Measurements from ENCODE around the gene MOSPD2. TPM values are rescaled to one million over a fixed set of nuclear protein-coding genes. Genes with fewer than 3 reads are reported as not detected.

MOSPD2 gene
- total RNA-seq, 1 donor from 2014 or later: 18.8 TPM

- no peaks in the 10 kb centered on the region for H3K27me3 Mint-ChIP-seq (ENCODE audit: unreplicated experiment)
- TF ChIP-seq CTCF (IDR thresholded peaks at IDR 0.05): no peak
- H3K4me3 Mint-ChIP-seq (ENCODE audit: unreplicated experiment): no peak overlapping the region
- H3K36me3 Mint-ChIP-seq (ENCODE audit: unreplicated experiment): no peaks in the 10 kb centered on the region
- H3K27ac Mint-ChIP-seq (ENCODE audit: unreplicated experiment): no peak overlapping the region
- H3K9me3 Mint-ChIP-seq (ENCODE audit: unreplicated experiment): peaks cover 10% of the 10 kb centered on the region
- no peak for DNase-seq (ENCODE audit: extremely low spot score, unreplicated experiment)
- peaks cover 19% of the 10 kb centered on the region for H3K4me1 Mint-ChIP-seq (ENCODE audit: unreplicated experiment)
Measured at GRCh38 chrX:14926471-14926870, 53.2 kb downstream of the MOSPD2 start.

GRCh38 chrX:14927401-14927800 is 54.2 kb downstream of the MOSPD2 start:
- peak overlapping the region; percentile 20 for H3K27ac Mint-ChIP-seq (ENCODE audit: unreplicated experiment)
- TF ChIP-seq CTCF (IDR thresholded peaks at IDR 0.05): no peak

GRCh38 chrX:14930663-14931062 is 57.4 kb downstream of the MOSPD2 start:
- no peaks in the 10 kb centered on the region for H3K36me3 Mint-ChIP-seq (ENCODE audit: unreplicated experiment)
- DNase-seq (ENCODE audit: extremely low spot score, unreplicated experiment): no peak
- TF ChIP-seq CTCF (IDR thresholded peaks at IDR 0.05): no peak
- no peaks in the 10 kb centered on the region for H3K27me3 Mint-ChIP-seq (ENCODE audit: unreplicated experiment)
- no peak overlapping the region for H3K4me3 Mint-ChIP-seq (ENCODE audit: unreplicated experiment)
- peaks cover 17% of the 10 kb centered on the region for H3K4me1 Mint-ChIP-seq (ENCODE audit: unreplicated experiment)
- peaks cover 5% of the 10 kb centered on the region for H3K9me3 Mint-ChIP-seq (ENCODE audit: unreplicated experiment)
- no peak overlapping the region for H3K27ac Mint-ChIP-seq (ENCODE audit: unreplicated experiment)

More at GRCh38 chrX:14927401-14927800, 54.2 kb downstream of the MOSPD2 start:
- no peaks in the 10 kb centered on the region for H3K27me3 Mint-ChIP-seq (ENCODE audit: unreplicated experiment)
- H3K4me1 Mint-ChIP-seq (ENCODE audit: unreplicated experiment): peaks cover 17% of the 10 kb centered on the region
- H3K4me3 Mint-ChIP-seq (ENCODE audit: unreplicated experiment): no peak overlapping the region
- no peak for DNase-seq (ENCODE audit: extremely low spot score, unreplicated experiment)
- peaks cover 10% of the 10 kb centered on the region for H3K9me3 Mint-ChIP-seq (ENCODE audit: unreplicated experiment)
- no peaks in the 10 kb centered on the region for H3K36me3 Mint-ChIP-seq (ENCODE audit: unreplicated experiment)

GRCh38 chrX:14932136-14932535 is 58.9 kb downstream of the MOSPD2 start:
- Mint-ChIP-seq H3K27ac (ENCODE audit: unreplicated experiment) (no peak overlapping the region), H3K36me3 (ENCODE audit: unreplicated experiment) (no peaks in the 10 kb centered on the region), H3K9me3 (ENCODE audit: unreplicated experiment) (peaks cover 5% of the 10 kb centered on the region), H3K4me1 (ENCODE audit: unreplicated experiment) (peaks cover 13% of the 10 kb centered on the region), H3K4me3 (ENCODE audit: unreplicated experiment) (no peak overlapping the region), H3K27me3 (ENCODE audit: unreplicated experiment) (no peaks in the 10 kb centered on the region)
- DNase-seq (ENCODE audit: extremely low spot score, unreplicated experiment): no peak
- TF ChIP-seq CTCF (IDR thresholded peaks at IDR 0.05): no peak

GRCh38 chrX:14934423-14934822 is 61.2 kb downstream of the MOSPD2 start:
- TF ChIP-seq CTCF (IDR thresholded peaks at IDR 0.05): no peak
- DNase-seq (ENCODE audit: extremely low spot score, unreplicated experiment): no peak
- Mint-ChIP-seq H3K27me3 (ENCODE audit: unreplicated experiment) (no peaks in the 10 kb centered on the region), H3K9me3 (ENCODE audit: unreplicated experiment) (no peaks in the 10 kb centered on the region), H3K27ac (ENCODE audit: unreplicated experiment) (no peak overlapping the region), H3K4me3 (ENCODE audit: unreplicated experiment) (no peak overlapping the region), H3K4me1 (ENCODE audit: unreplicated experiment) (peaks cover 13% of the 10 kb centered on the region), H3K36me3 (ENCODE audit: unreplicated experiment) (no peaks in the 10 kb centered on the region)

Data from osteocyte (in vitro differentiated cells).